ENCODE measurements around the gene CYP24A1.

The CYP24A1 gene

DNA sequence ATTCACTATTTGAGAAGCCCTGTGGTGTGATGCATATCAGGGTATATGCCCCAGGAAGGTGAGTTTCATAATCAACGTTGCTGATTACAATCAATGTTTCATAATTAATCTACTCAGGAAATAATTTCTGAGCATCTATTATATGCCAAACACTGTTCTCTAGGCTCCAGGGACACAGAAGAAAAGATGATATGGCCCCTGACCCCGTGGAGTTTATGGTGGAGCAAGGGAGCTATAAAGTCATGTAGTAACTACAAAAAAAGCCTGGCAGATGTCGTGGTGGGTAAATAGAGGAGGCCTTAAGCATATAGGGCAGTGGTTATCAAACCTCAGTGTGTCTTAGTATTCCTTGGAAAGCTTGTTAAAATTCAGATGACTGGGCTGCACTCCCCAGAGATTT lies 63.3 kb downstream of the CYP24A1 start:
- no peak for DNase-seq

- DNase-seq, result no peak
These were observed 63.7 kb downstream of the CYP24A1 start for GRCh38 chr20:54110041-54110440.

GRCh38 chr20:54108817-54109216 lies 65.0 kb downstream of the CYP24A1 start:
- DNase-seq, result no peak

- no peak for DNase-seq
These were observed 65.5 kb downstream of the CYP24A1 start for GRCh38 chr20:54108326-54108642.

DNA sequence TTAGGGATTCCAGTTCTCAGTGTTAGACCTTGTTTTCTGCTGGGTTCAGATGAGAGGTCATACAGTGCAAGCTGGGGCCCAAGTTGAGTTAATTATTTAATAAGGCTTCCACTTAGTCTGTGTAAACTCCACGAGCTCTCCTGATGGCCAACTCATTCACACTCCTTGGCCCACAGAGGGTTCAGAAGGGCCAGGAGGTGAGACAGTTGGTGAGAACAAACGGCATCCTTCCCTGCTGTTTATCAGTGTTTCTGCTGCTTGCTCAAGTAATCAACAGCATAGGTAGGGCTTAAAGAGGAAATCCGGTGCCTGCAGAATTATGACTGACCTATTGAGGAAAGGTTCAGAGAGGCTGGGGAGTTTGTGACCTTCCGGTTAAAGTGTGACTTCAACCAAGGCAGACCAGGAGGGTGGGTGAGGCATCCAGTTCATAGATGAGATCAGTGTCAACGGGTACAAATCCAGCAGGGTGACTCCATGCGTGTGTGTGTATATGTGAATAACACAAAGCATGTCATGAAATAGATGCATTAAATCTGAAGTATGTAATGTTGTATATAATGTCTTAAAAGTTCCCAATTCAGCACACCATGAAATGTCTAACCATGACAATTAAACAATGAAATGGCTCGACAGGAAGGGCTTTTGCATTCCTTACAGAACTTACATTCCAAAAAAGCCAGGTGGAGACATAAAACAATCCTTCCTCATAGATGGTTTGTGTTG lies 66.0 kb downstream of the CYP24A1 start:
- DNase-seq, result no peak

DNA sequence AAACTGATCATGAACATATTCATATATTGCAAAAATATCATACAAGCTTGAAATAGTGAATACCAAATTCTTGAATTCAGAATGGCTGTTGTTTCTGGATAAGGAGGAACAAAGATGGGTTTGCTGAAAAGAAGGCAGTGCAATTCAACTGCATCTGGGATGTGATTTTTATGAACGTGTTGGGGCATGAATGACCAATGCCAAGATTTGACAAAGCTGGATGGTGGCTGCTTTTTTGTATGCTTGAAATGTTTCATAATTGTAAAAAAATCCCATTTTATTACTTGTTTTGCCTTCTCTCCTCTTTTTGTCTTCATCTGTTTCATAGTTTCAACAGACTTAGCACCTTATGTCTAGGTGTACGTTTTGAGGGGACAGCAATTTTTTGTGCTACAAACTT lies 66.6 kb downstream of the CYP24A1 start:
- no peak for DNase-seq

DNA sequence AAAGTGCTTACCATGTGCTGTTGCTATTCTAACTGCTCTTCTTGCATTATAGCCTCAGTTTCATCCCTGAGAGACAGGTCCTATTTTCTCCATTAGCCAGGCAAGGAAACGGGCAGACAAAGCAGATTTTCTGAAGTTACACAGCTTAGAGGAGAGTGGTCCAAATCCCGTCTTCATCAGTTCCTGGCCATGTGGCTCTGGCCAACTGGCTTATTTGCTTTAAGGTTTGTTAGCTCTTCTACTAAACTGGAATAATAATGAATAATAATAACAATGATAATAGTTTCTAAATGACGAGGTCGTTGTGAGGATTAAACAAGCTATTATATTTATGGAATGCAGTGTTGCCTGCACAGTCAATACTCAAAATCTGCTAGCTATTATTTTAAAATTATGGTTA lies 67.6 kb downstream of the CYP24A1 start:
- no peak for DNase-seq

DNA sequence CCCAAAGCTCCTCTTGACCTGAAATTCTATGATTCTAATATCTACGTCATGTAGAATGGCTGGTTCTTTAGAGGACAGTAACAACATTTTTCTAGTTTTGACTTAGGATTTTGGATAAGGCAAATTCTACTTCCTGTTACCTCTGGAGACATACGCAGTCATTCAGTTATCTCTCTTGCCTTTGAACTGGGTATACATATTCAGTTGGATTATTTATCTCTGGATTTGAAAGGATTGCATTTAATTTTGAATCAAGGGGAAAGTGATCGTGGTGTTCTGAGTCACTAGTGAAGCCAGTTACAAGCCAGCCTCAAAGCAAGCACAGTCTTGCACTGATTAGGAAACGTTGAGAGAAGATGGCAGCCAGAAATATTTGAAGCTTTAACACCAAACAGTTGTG lies 68.1 kb downstream of the CYP24A1 start:
- no peak for DNase-seq

DNA sequence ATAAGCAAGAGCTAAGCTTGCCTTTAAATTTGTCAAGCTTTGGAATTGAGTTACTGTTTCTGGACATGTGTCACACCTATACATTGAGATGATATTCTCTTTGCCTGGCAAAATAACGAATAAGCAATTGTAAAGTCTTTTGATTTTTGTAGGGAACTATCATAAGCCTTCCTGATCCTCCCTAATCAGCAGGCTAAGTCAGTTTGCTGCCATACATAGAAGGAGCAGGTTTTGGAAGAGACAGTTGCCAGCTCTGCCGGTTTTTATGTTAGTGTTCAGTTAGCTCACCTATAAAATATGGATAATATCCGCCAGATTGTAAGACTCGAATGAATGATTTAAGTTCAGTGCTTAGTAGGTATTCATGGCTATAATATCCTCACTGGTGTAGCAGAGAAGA lies 69.0 kb downstream of the CYP24A1 start:
- no peak for DNase-seq

DNA sequence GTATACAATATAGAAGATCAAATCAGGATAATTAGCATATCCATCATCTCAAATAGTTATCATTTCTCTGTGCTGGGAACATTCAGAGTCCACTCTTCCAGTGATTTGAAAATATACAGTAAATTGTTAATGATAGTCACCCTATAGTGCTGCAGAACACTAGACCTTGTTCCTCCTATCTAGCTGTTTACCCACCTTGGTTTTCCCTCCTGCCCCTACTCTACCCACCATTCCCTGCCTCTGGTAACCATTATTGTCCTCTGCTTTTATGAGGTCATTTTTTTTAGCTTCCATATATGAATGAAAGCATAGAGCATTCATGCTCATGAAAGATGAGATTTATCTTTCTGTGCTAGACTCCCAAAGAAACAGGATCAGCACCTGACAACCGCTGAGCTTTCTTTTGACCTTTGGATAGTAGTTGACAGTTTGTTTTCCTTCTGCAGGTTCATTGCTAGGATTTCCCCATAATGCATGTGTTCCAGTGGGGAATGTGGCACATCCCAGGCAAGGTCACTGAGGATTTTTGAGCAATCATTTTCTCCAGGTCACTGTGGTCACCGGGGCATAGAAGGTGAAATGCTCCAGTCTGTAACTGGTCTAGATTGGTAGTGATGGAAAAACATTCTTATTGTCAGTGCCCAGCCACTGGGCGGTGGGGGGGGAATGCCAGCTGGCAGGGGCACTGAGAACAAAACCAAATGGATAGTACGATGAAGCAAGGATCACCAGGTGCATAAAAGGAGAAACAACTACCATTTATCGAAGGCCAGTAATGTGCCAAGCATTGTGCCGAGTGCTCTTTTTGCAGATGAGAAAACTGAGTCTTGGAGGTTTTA lies 69.8 kb downstream of the CYP24A1 start:
- no peak for DNase-seq

Measured in fibroblast of upper back skin (primary cell).